ENCODE measurements around the gene PER1. TPM values are rescaled to one million over a fixed set of nuclear protein-coding genes. Genes with fewer than 3 reads are reported as not detected.

The PER1 gene
- total and polyA plus RNA-seq, 10 of the 15 experiments (the other 5 are each of a cell fraction or from before 2014, with no cell fraction given), result 0.02 to 25.1 (median 5.4) TPM

- TF ChIP-seq, protein P1, sequence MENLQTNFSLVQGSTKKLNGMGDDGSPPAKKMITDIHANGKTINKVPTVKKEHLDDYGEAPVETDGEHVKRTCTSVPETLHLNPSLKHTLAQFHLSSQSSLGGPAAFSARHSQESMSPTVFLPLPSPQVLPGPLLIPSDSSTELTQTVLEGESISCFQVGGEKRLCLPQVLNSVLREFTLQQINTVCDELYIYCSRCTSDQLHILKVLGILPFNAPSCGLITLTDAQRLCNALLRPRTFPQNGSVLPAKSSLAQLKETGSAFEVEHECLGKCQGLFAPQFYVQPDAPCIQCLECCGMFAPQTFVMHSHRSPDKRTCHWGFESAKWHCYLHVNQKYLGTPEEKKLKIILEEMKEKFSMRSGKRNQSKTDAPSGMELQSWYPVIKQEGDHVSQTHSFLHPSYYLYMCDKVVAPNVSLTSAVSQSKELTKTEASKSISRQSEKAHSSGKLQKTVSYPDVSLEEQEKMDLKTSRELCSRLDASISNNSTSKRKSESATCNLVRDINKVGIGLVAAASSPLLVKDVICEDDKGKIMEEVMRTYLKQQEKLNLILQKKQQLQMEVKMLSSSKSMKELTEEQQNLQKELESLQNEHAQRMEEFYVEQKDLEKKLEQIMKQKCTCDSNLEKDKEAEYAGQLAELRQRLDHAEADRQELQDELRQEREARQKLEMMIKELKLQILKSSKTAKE (IDR thresholded peaks at IDR 0.05; ENCODE audit: low read depth, poor library complexity, severe bottlenecking), result no peak
- TF ChIP-seq MEF2A (IDR thresholded peaks at IDR 0.05; ENCODE audit: insufficient read depth, low read depth, low read length), result no peak
These were observed 6.2 kb upstream of the PER1 start (continued) for GRCh38 chr17:8158267-8159031.

DNA sequence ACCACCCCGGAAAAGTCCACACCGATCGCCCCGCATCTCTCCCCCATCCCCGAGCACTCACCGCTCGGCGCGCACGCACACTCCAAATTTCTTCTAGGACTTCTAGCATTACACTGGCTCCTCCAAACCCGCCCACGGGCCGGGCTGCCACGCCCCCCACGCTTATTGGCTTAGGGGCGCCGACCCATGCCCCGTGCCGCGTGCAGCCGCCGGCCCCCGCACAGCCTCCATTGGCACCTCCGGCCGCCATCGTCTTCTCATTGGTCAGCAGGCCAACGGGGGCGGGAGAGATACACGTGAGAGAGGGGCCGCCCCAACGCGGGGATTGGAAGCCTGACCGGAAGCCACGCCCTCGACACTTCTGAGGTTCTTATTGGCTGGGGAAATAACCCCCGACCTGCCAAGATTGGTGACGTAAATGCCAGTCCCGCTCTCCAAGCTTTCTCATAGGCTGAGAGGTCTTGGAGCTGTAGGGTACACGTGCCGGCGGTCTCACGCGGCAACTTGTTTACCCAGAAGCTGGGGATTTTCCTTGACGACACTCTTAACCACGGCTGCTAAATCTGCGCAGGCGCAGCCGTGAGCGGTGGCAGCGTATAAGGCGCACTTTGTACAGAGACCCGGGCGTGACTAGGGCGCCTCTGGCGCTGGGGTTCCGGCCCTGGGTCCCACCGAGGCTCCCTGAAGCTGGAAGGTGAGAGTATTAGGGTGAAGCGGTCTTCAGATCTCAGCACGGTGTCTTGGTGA is 4.2 kb upstream of the PER1 start:
- H3K27me3 ChIP-seq (replicated peaks in 1 of 2; ENCODE audit: control insufficient read depth in 2 of 2, insufficient read depth in 2 of 2, low read length in 1 of 2), result no peaks in the 10 kb centered on the region
- no peaks in the 10 kb centered on the region for H4K20me1 ChIP-seq (ENCODE audit: control insufficient read depth, insufficient read depth)
- peak overlapping the region; percentile 75 for H2AFZ ChIP-seq (ENCODE audit: control insufficient read depth, low read depth, low read length)
- in situ Hi-C loops (cut with MboI), result no loop called here
- ChIA-PET CTCF (interaction anchor here (0.5 to 5.3 kb wide), 15 partner anchors 11 to 141 kb away, joined by 3 to 46 read pairs (median 6); partner anchors contain the start of gene HES7), RAD21 (ENCODE audit: unreplicated experiment) (interaction anchor here (0.5 to 4.1 kb wide), 24 partner anchors 11 to 1713 kb away, joined by 3 to 33 read pairs (median 4); partner anchors contain the start of genes ALOXE3, AURKB, CTC1 and HES7), POLR2A (interaction anchor here (0.6 to 7.5 kb wide), 25 partner anchors 11 to 709 kb away, joined by 3 to 71 read pairs (median 6); partner anchors contain the start of genes ALOXE3, AURKB, BORCS6 and RANGRF), SMC1A (ENCODE audit: uncharacterized antibody, unreplicated experiment) (interaction anchor here (0.7 to 5.1 kb wide), 14 partner anchors 11 to 139 kb away, joined by 3 to 42 read pairs (median 6); partner anchors contain the start of genes ALOXE3, AURKB, CTC1 and HES7)
- peak; percentile 83 for ATAC-seq
- H3K9me3 ChIP-seq (replicated peaks; ENCODE audit: control insufficient read depth, insufficient read depth, low read length), result no peaks in the 10 kb centered on the region
- peak overlapping the region; percentile 99 for H3K4me2 ChIP-seq (ENCODE audit: control insufficient read depth, insufficient read depth)
- intact Hi-C loops (cut with micrococcal nuclease; ENCODE audit: unreplicated experiment), result loop anchor here (1.0 kb wide), 2 partner anchors 17 to 36 kb away; no protein-coding TSS in a partner anchor
- H3K36me3 ChIP-seq (ENCODE audit: control insufficient read depth in 2 of 2, insufficient read depth in 2 of 2, low read length in 1 of 2), result peaks cover 0 to 4% of the 10 kb centered on the region in 2 experiments; a peak in 1 of 4 replicates
- peak overlapping the region; percentile 86 for H3K9ac ChIP-seq (ENCODE audit: control insufficient read depth, insufficient read depth, low read length)
- no TSS peak for BruUV-seq (replicated peaks)
- WGBS (ENCODE audit: insufficient coverage, insufficient replicate concordance, low lambda C conversion rate, missing lambda C conversion rate), result under 1% methylated on average over 59 of the region's 59 CpGs
- peaks cover 21% of the 10 kb centered on the region for H3K4me1 ChIP-seq (ENCODE audit: control insufficient read depth, insufficient read depth, low read length)
- peak; percentile 100 for FAIRE-seq
- peaks cover 18% of the 10 kb centered on the region for H3K79me2 ChIP-seq (ENCODE audit: control insufficient read depth, insufficient read depth, low read length)
- peak overlapping the region; percentile 94 for H3K27ac ChIP-seq (ENCODE audit: control insufficient read depth, insufficient read depth)
- H3K4me3 ChIP-seq, result peak overlapping the region; percentile 86
- DNase-seq (ENCODE audit: low read depth, low spot score), result peak; percentile 100
- TF ChIP-seq CBX3 (IDR thresholded peaks at IDR 0.05; ENCODE audit: borderline replicate concordance, low read depth) (no peak), LARP7 (IDR thresholded peaks at IDR 0.05) (no peak), SREBF1 (IDR thresholded peaks at IDR 0.05; ENCODE audit: low read length) (peak; percentile 8; the same call in 1 of the 2 replicates), SRF (IDR thresholded peaks at IDR 0.05; ENCODE audit: low read depth in 2 of 2, low read length in 2 of 2) (peak; percentile 18 to 24; a peak in 1 of 4 replicates), YBX1 (IDR thresholded peaks at IDR 0.05) (no peak), MEF2B (IDR thresholded peaks at IDR 0.05; ENCODE audit: partially characterized antibody, poor library complexity, severe bottlenecking) (peak; percentile 100), SMAD1 (IDR thresholded peaks at IDR 0.05; ENCODE audit: low read depth, partially characterized antibody) (no peak), SMAD5 (IDR thresholded peaks at IDR 0.05; ENCODE audit: low read depth) (no peak; the same call in 1 of the 2 replicates), MEF2A (IDR thresholded peaks at IDR 0.05; ENCODE audit: insufficient read depth, low read depth, low read length) (no peak), CTCF (IDR thresholded peaks at IDR 0.05 in 2 of 3, conservative IDR thresholded peaks at IDR 0.05 in 1 of 3; ENCODE audit: control insufficient read depth in 2 of 3, extremely low read depth in 1 of 3, insufficient read depth in 1 of 3, low read depth in 3 of 3, low read length in 3 of 3) (peak in 1 of 3 experiments; percentile 23; a peak in 1 of 6 replicates), ETV6 (conservative IDR thresholded peaks at IDR 0.05 in 1 of 2, IDR thresholded peaks at IDR 0.05 in 1 of 2; ENCODE audit: borderline replicate concordance in 1 of 2, low read depth in 1 of 2) (no peak), WRNIP1 (IDR thresholded peaks at IDR 0.05; ENCODE audit: borderline replicate concordance, low read depth, low read length) (no peak)
